GM04504 (cell line): ENCODE results near the gene H1-8.

ENCODE experiments used
- DNase-seq: peaks from one replicate; pipeline ENCODE4 v3.0.0-alpha.2; 2012; ENCODE audit warnings: low read depth

H1-8 gene

GRCh38 chr3:129556890-129557547 lies 14.0 kb downstream of the H1-8 start:
- DNase-seq, result no peak

DNA sequence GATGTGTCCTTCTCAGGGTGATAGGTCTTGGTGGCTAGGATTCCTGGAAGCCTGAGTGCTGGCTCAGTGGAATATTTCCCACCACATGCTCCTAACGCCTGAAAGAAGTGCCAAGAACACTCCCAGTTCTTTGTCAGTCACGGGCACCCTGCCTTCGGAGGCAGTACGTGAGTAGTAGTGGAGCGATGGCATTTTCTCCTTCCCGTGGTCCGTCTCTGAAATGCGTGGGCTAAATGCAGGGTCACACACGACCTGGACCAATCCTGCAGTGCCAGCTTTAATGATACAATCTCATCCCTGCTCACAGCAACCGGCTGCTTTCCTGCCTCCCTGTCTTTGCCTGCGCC lies 14.5 kb downstream of the H1-8 start:
- peak; percentile 74 for DNase-seq

GRCh38 chr3:129558081-129558771 lies 15.3 kb downstream of the H1-8 start:
- no peak for DNase-seq

GRCh38 chr3:129558772-129559564 lies 16.0 kb downstream of the H1-8 start:
- peak; percentile 71 for DNase-seq

GRCh38 chr3:129559565-129560079 lies 16.6 kb downstream of the H1-8 start:
- no peak for DNase-seq

GRCh38 chr3:129560269-129560787 lies 17.4 kb downstream of the H1-8 start:
- DNase-seq, result peak; percentile 70

DNA sequence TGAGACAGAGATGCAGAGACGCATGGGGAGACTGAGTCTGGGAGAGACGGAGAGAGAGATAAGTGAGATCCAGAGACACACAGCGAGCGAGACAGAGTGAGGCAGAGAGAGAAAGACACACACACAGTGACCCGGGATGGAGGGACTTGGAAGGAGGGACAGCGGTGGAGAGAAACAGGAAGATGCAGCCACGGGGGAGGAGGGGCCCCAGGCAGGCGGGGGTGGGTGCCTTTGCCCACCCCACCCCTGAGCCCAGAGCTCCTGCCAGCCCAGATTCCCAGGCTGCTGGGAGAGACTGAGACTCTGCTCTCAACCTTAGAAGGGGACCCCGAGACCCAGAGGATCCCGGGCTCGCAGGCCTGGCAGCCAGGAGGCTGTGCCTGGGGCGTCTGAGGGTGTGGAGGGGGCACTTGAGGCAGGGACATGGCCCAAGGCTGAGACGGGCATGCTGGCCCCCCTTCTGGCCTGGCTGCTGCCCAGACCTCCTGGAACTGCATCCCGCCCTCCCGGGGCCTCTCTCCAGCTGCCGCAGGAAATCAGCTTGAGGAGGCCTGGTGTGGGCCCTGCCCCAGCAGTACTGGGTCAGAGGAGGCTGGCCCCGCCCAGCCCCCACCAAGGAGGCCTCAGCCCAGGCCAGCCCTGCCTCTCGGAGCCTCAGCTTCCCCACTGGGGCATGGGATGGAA lies 18.1 kb downstream of the H1-8 start:
- DNase-seq, result peak; percentile 77

GRCh38 chr3:129561619-129562248 lies 18.8 kb downstream of the H1-8 start:
- no peak for DNase-seq

GRCh38 chr3:129562803-129563202 lies 19.8 kb downstream of the H1-8 start:
- no peak for DNase-seq

DNA sequence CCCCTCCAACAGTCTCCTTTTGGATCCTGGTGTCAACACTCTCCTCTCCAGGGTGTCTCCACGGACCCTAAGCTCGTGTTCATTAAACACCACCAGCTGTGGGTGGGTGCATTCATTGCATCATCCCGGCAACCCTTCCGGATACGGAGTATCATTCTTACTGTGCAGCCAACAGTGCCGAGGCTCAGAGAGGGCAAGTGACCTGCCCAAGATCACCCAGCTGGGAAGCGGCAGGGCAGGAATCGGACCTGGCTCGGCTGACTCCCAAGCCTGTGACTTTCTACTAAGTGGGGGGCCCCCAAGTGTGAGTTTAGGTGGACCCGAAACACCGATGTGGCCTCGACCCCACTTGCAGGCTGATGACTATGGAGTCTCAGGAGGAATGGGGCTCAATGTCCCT lies 20.4 kb downstream of the H1-8 start:
- no peak for DNase-seq

- DNase-seq, result no peak
These were observed 21.0 kb downstream of the H1-8 start for GRCh38 chr3:129563850-129564535.

DNA sequence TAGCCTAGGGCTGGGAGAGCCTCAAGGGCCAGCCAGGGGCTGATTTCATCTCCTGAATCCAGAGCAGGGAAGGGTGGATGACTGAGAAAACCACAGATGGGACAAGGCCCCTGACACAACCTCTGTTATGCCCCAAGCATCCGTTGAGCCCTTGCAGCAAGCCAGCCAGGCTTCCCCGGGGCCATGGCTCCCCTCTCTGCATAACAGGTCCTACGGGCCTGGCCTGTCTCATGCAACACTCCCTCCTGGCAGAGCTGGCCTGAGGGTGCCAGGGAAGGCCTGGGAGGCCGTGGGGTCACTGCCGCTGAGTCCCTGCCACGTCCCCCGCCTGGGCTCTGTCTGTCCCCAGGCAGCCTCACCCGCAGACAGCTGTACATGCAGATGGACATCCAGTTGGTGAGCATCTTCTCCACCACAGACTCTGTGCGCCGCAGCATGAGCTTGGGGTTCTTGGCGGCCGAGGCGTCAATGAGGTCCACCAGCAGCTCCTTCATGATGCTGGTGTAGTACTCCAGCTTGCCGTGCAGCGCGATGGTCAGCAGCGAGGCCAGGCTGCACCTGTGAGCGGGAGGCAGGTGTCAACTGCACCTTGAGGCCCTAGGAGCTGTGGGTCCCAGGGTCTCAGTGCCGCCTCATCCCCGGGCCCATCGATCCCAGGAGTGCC lies 22.1 kb downstream of the H1-8 start:
- DNase-seq, result no peak

GRCh38 chr3:129565902-129566301 lies 22.9 kb downstream of the H1-8 start:
- DNase-seq, result no peak

GRCh38 chr3:129567176-129567705 lies 24.3 kb downstream of the H1-8 start:
- no peak for DNase-seq

- DNase-seq, result no peak
These were observed 25.0 kb downstream of the H1-8 start for GRCh38 chr3:129567939-129568338.

- no peak for DNase-seq
These were observed 26.9 kb downstream of the H1-8 start for GRCh38 chr3:129569856-129570255.

- no peak for DNase-seq
These were observed 28.9 kb downstream of the H1-8 start for GRCh38 chr3:129571605-129572547.

- DNase-seq, result no peak
These were observed 29.6 kb downstream of the H1-8 start for GRCh38 chr3:129572603-129573002.

GRCh38 chr3:129573493-129573892 lies 30.5 kb downstream of the H1-8 start:
- no peak for DNase-seq
